MCF 10A (cell line): ENCODE data around the gene RNF208. TPM values are rescaled to one million over a fixed set of nuclear protein-coding genes. Genes with fewer than 3 reads are reported as not detected.

Source experiments
- BruUV-seq: library from RNA; stranded (reverse); fragments of 400-500 nt; replicated peaks from 2 replicates; lab custom pipeline; 2021; lab: Mats Ljungman, UMichigan
- CTCF ChIA-PET: fragments of 300-600 bp; sonication (Branson Sonifier 250); formaldehyde crosslinking; extraction: SDS; loops from one replicate; lab custom pipeline; 2021; ENCODE audit warnings: antibody characterized with exemption, inconsistent platforms; lab: Yijun Ruan, JAX
- POLR2A ChIA-PET: fragments of 300-600, 350-650 bp; sonication (Branson Sonifier 250); formaldehyde crosslinking; extraction: SDS; loops from one replicate; lab custom pipeline; 2020; ENCODE audit warnings: antibody characterized with exemption, inconsistent platforms; lab: Yijun Ruan, JAX
- DNase-seq: peaks from one replicate; pipeline ENCODE4 v3.0.0-alpha.2; 2018; ENCODE audit not compliant: unreplicated experiment
- H3K27ac Mint-ChIP-seq: one replicate; pipeline ENCODE4 v1.8.0; 2022; ENCODE audit warnings: mild to moderate bottlenecking, low read depth, mixed read lengths; ENCODE audit not compliant: unreplicated experiment
- H3K27me3 Mint-ChIP-seq: one replicate; pipeline ENCODE4 v1.8.0; 2022; ENCODE audit warnings: mixed read lengths; ENCODE audit not compliant: insufficient read depth, unreplicated experiment
- H3K36me3 Mint-ChIP-seq: one replicate; pipeline ENCODE4 v1.8.0; 2022; ENCODE audit warnings: mild to moderate bottlenecking, moderate library complexity, mixed read lengths; ENCODE audit not compliant: insufficient read depth, unreplicated experiment
- H3K4me1 Mint-ChIP-seq: one replicate; pipeline ENCODE4 v1.8.0; 2022; ENCODE audit warnings: mixed read lengths; ENCODE audit not compliant: insufficient read depth, unreplicated experiment
- H3K4me3 Mint-ChIP-seq: one replicate; pipeline ENCODE4 v1.8.0; 2022; ENCODE audit warnings: mild to moderate bottlenecking, moderate library complexity, mixed read lengths; ENCODE audit not compliant: unreplicated experiment
- H3K9me3 Mint-ChIP-seq: one replicate; pipeline ENCODE4 v1.8.0; 2022; ENCODE audit warnings: mixed read lengths; ENCODE audit not compliant: unreplicated experiment
- CTCF ChIP-seq: fragments of 200-600 bp; IDR thresholded peaks from one replicate; pipeline ENCODE4 v1.8.0; 2022; ENCODE audit warnings: antibody characterized with exemption, mild to moderate bottlenecking; ENCODE audit not compliant: unreplicated experiment
- intact Hi-C: fragments of 100-400 bp; cut with micrococcal nuclease; formaldehyde crosslinking; loops from 2 replicates; pipeline ENCODE4 v1.14.1; 2022
- total RNA-seq: library from RNA; stranded (reverse); gene quantifications from 2 replicates; pipeline ENCODE4 v1.2.3, GENCODE V29; 2022

RNF208 gene
- total RNA-seq, 1 experiment from 2014 or later: 2.5 TPM

GRCh38 chr9:137223078-137223970 lies 1.3 kb upstream of the RNF208 start:
- H3K36me3 Mint-ChIP-seq: no peaks in the 10 kb centered on the region
- CTCF ChIA-PET: interaction anchor here (0.6 to 5.6 kb wide), 4 partner anchors 14 to 858 kb away, joined by 3 to 36 read pairs (median 3); no protein-coding TSS in a partner anchor
- intact Hi-C loops: loop anchor here (10.0 kb wide), 2 partner anchors 49 to 179 kb away; partner anchors contain the start of genes LRRC26, NPDC1 and TMEM210
- no peaks in the 10 kb centered on the region for H3K27me3 Mint-ChIP-seq
- H3K27ac Mint-ChIP-seq: peak overlapping the region; percentile 61
- no TSS peak for BruUV-seq
- no peak for TF ChIP-seq CTCF
- H3K9me3 Mint-ChIP-seq: no peaks in the 10 kb centered on the region
- peak overlapping the region; percentile 83 for H3K4me3 Mint-ChIP-seq
- peak; percentile 98 for DNase-seq
- POLR2A ChIA-PET: interaction anchor here (0.6 to 6.3 kb wide), 20 partner anchors 8 to 814 kb away, joined by 3 to 73 read pairs (median 5); partner anchors contain the start of genes ANAPC2, EXD3, MAN1B1 and NDOR1
- peaks cover 15% of the 10 kb centered on the region for H3K4me1 Mint-ChIP-seq

- intact Hi-C loops: loop anchor here (10.0 kb wide), 2 partner anchors 47 to 177 kb away; partner anchors contain the start of genes LRRC26, NPDC1 and TMEM210
- Mint-ChIP-seq H3K9me3 (no peaks in the 10 kb centered on the region), H3K36me3 (peaks cover 5% of the 10 kb centered on the region), H3K27me3 (no peaks in the 10 kb centered on the region), H3K27ac (no peak overlapping the region), H3K4me1 (peaks cover 10% of the 10 kb centered on the region), H3K4me3 (no peak overlapping the region)
- CTCF ChIA-PET: no interaction called here
- BruUV-seq: no TSS peak
- no peak for TF ChIP-seq CTCF
- POLR2A ChIA-PET: interaction anchor here (0.6 to 1.6 kb wide), 2 partner anchors 92 to 238 kb away, joined by 4 read pairs; partner anchors contain the start of gene NSMF
- DNase-seq: no peak
Measured at GRCh38 chr9:137221506-137222111, 431 bp downstream of the RNF208 start.

- Mint-ChIP-seq H3K4me3 (no peak overlapping the region), H3K27me3 (no peaks in the 10 kb centered on the region), H3K27ac (no peak overlapping the region), H3K36me3 (peaks cover 5% of the 10 kb centered on the region), H3K4me1 (peaks cover 5% of the 10 kb centered on the region), H3K9me3 (no peaks in the 10 kb centered on the region)
- intact Hi-C loops: loop anchor here (10.0 kb wide), 2 partner anchors 46 to 176 kb away; partner anchors contain the start of genes LRRC26, NPDC1 and TMEM210
- BruUV-seq: no TSS peak
- DNase-seq: no peak
- TF ChIP-seq CTCF: no peak
- POLR2A ChIA-PET: interaction anchor here (0.6 to 1.6 kb wide), 3 partner anchors 32 to 238 kb away, joined by 3 to 4 read pairs (median 4); partner anchors contain the start of gene NSMF
- CTCF ChIA-PET: interaction anchor here (0.7 kb wide), 1 partner anchor 275 kb away, joined by 3 read pairs; no protein-coding TSS in a partner anchor
Measured at GRCh38 chr9:137221095-137221505, 940 bp downstream of the RNF208 start.
